Measurements from ENCODE around the gene MROH2A. TPM values are rescaled to one million over a fixed set of nuclear protein-coding genes. Genes with fewer than 3 reads are reported as not detected.

The MROH2A gene
- total and polyA plus RNA-seq, 2 experiments from 2014 or later, result not detected

DNA sequence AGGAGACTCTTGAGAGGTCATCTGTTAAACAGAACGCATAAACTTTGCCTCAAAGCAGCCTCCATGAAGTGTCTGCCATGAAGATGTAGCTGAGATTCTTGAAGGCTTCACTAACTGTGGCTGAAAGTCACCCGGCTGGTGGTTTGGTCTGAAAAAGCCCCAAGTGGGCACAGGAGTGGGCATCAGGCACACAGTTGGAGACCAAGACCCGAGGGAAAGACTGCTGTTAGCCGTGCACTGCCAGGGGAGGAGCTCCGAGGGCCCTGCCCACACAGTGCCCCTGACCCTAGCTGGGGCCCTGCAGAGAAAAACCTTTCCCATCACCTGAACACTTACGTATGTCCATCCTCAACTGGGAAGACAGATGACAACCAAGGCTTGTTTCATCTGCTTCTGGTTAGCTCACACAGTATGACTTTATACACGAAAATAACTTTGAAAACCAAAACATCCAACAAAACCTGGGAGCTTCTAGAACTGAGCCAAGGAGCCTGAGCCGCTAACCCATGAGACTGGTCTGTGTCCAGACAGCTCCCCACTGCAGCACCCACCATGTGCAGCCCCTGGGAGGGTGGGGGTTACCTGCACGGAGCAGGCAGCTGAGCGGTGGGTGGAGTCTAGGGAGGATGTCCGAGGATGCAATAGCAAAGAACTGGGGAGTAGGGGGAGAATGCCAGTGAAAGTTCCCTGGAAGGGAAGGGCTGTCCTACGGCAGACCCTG is 60.8 kb downstream of the MROH2A start:
- Histone ChIP-seq H3K79me2 (ENCODE audit: insufficient read depth) (peaks cover 76% of the 10 kb centered on the region), H3F3A (ENCODE audit: insufficient read depth) (no peaks in the 10 kb centered on the region), H3K27me3 (replicated peaks; ENCODE audit: insufficient read depth) (no peaks in the 10 kb centered on the region), H2AFZ (0 out of 2 replicates have a peak overlapping the region, but pooled peaks have one; percentile 15), H3K4me2 (ENCODE audit: unreplicated experiment) (no peak overlapping the region), H3K27ac (no peak overlapping the region), H3K4me3 (no peak overlapping the region), H3K4me1 (ENCODE audit: insufficient read depth) (no peaks in the 10 kb centered on the region), H3K9me3 (ENCODE audit: low read depth) (peaks cover 2% of the 10 kb centered on the region), H3K9ac (no peak overlapping the region), H3K9me2 (ENCODE audit: insufficient read depth) (no peaks in the 10 kb centered on the region), H4K20me1 (ENCODE audit: insufficient read depth) (no peaks in the 10 kb centered on the region), H3K36me3 (ENCODE audit: low read depth) (no peaks in the 10 kb centered on the region; the same call in 1 of the 2 replicates)
- DNase-seq, result no peak
- 74% methylated on average over 12 of the region's 12 CpGs for WGBS, 2 experiments (ENCODE audit: low coverage in 1 of 2, low lambda C conversion rate in 2 of 2, missing lambda C conversion rate in 2 of 2)
- TF ChIP-seq EZH2phosphoT487 (IDR thresholded peaks at IDR 0.05; ENCODE audit: insufficient read depth, low read depth) (no peak), EZH2 (IDR thresholded peaks at IDR 0.05; ENCODE audit: insufficient read depth, poor library complexity, severe bottlenecking) (no peak)
- in situ Hi-C loops (cut with MboI), result no loop called here

DNA sequence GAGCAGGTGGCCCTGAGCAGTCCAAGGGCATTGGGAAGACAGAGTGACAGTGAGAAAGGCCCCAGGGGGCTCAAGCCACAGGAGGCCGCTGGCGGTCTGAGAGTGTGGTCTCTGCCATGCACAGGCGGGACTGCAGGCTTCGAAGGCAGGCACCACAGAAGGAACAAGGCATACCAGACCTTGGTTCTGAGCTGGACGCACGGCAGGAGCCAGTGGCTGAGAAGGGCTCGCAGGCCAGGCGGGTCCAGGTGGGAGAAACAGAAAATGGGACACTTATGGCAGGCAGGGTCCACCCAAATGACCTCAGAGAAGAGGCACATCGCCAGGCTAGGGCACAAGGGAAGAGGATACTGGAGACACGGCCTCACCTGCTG is 61.3 kb downstream of the MROH2A start:
- H2AFZ ChIP-seq, result no peak overlapping the region
- no peaks in the 10 kb centered on the region for H3K27me3 ChIP-seq (replicated peaks; ENCODE audit: insufficient read depth)
- peaks cover 81% of the 10 kb centered on the region for H3K79me2 ChIP-seq (ENCODE audit: insufficient read depth)
- DNase-seq, result no peak
- 96 to 97% methylated on average over 10 of the region's 10 CpGs for WGBS, 2 experiments (ENCODE audit: low coverage in 1 of 2, low lambda C conversion rate in 2 of 2, missing lambda C conversion rate in 2 of 2)
- peaks cover 2% of the 10 kb centered on the region for H3K9me3 ChIP-seq (ENCODE audit: low read depth)
- H4K20me1 ChIP-seq (ENCODE audit: insufficient read depth), result no peaks in the 10 kb centered on the region
- H3F3A ChIP-seq (ENCODE audit: insufficient read depth), result no peaks in the 10 kb centered on the region
- H3K9me2 ChIP-seq (ENCODE audit: insufficient read depth), result no peaks in the 10 kb centered on the region
- no peak overlapping the region for H3K9ac ChIP-seq
- no peak overlapping the region for H3K27ac ChIP-seq
- H3K4me2 ChIP-seq (ENCODE audit: unreplicated experiment), result no peak overlapping the region
- in situ Hi-C loops (cut with MboI), result no loop called here
- H3K4me3 ChIP-seq, result no peak overlapping the region
- TF ChIP-seq EZH2 (IDR thresholded peaks at IDR 0.05; ENCODE audit: insufficient read depth, poor library complexity, severe bottlenecking) (no peak), EZH2phosphoT487 (IDR thresholded peaks at IDR 0.05; ENCODE audit: insufficient read depth, low read depth) (no peak)
- no peaks in the 10 kb centered on the region; the same call in 1 of the 2 replicates for H3K36me3 ChIP-seq (ENCODE audit: low read depth)
- no peaks in the 10 kb centered on the region for H3K4me1 ChIP-seq (ENCODE audit: insufficient read depth)

GRCh38 chr2:233840520-233840919 is 62.4 kb downstream of the MROH2A start:
- Histone ChIP-seq H4K20me1 (ENCODE audit: insufficient read depth) (no peaks in the 10 kb centered on the region), H3K9ac (no peak overlapping the region), H3K36me3 (ENCODE audit: low read depth) (peaks cover 2% of the 10 kb centered on the region; the same call in 1 of the 2 replicates), H3K79me2 (ENCODE audit: insufficient read depth) (peaks cover 87% of the 10 kb centered on the region), H3K27ac (no peak overlapping the region), H3F3A (ENCODE audit: insufficient read depth) (no peaks in the 10 kb centered on the region), H2AFZ (no peak overlapping the region), H3K9me3 (ENCODE audit: low read depth) (peaks cover 2% of the 10 kb centered on the region), H3K4me1 (ENCODE audit: insufficient read depth) (no peaks in the 10 kb centered on the region), H3K27me3 (replicated peaks; ENCODE audit: insufficient read depth) (no peaks in the 10 kb centered on the region), H3K4me2 (ENCODE audit: unreplicated experiment) (no peak overlapping the region), H3K9me2 (ENCODE audit: insufficient read depth) (no peaks in the 10 kb centered on the region), H3K4me3 (no peak overlapping the region)
- TF ChIP-seq EZH2phosphoT487 (IDR thresholded peaks at IDR 0.05; ENCODE audit: insufficient read depth, low read depth), result no peak
- no peak for TF ChIP-seq EZH2 (IDR thresholded peaks at IDR 0.05; ENCODE audit: insufficient read depth, poor library complexity, severe bottlenecking)
- DNase-seq, result no peak
- in situ Hi-C loops (cut with MboI), result no loop called here
- 98 to 99% methylated on average over 9 of the region's 9 CpGs for WGBS, 2 experiments (ENCODE audit: low coverage in 1 of 2, low lambda C conversion rate in 2 of 2, missing lambda C conversion rate in 2 of 2)

DNA sequence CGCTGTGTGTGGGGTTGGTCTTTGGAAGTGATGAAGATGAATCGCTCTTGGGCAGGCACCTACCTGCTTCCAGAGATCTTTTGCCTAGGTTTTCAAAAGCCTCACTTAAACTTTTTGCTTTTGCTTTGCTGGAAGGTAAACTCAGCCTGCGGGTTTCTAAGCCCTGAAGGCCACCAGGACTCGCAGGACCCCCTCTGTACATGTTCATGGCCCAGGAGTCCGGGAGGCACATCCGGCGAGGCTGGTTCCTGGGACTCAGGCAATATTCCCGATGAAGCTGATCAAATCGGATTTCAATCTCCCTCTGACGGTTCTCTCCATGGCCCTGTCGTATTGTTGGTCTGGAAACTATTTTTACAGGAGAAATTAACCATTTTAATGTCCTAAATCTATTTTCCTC is 63.1 kb downstream of the MROH2A start:
- Histone ChIP-seq H3K79me2 (ENCODE audit: insufficient read depth) (peaks cover 85% of the 10 kb centered on the region), H3K27ac (no peak overlapping the region), H3K9me3 (ENCODE audit: low read depth) (peaks cover 2% of the 10 kb centered on the region), H3K4me1 (ENCODE audit: insufficient read depth) (no peaks in the 10 kb centered on the region), H3K9ac (no peak overlapping the region), H3K4me2 (ENCODE audit: unreplicated experiment) (no peak overlapping the region), H2AFZ (no peak overlapping the region), H3K27me3 (replicated peaks; ENCODE audit: insufficient read depth) (no peaks in the 10 kb centered on the region), H3K9me2 (ENCODE audit: insufficient read depth) (no peaks in the 10 kb centered on the region), H3K4me3 (no peak overlapping the region), H3K36me3 (ENCODE audit: low read depth) (peaks cover 6% of the 10 kb centered on the region; the same call in 1 of the 2 replicates), H3F3A (ENCODE audit: insufficient read depth) (no peaks in the 10 kb centered on the region), H4K20me1 (ENCODE audit: insufficient read depth) (no peaks in the 10 kb centered on the region)
- TF ChIP-seq EZH2phosphoT487 (IDR thresholded peaks at IDR 0.05; ENCODE audit: insufficient read depth, low read depth), result no peak
- no peak for TF ChIP-seq EZH2 (IDR thresholded peaks at IDR 0.05; ENCODE audit: insufficient read depth, poor library complexity, severe bottlenecking)
- WGBS, 2 experiments (ENCODE audit: low coverage in 1 of 2, low lambda C conversion rate in 2 of 2, missing lambda C conversion rate in 2 of 2), result 96 to 99% methylated on average over 11 of the region's 11 CpGs
- in situ Hi-C loops (cut with MboI), result no loop called here
- DNase-seq, result no peak
